ENCODE data around the gene C16orf78. TPM values are rescaled to one million over a fixed set of nuclear protein-coding genes. Genes with fewer than 3 reads are reported as not detected.

The C16orf78 gene
- not detected in 2 replicates for total RNA-seq (ENCODE audit: low replicate concordance)
- long read RNA-seq = 0 reads

DNA sequence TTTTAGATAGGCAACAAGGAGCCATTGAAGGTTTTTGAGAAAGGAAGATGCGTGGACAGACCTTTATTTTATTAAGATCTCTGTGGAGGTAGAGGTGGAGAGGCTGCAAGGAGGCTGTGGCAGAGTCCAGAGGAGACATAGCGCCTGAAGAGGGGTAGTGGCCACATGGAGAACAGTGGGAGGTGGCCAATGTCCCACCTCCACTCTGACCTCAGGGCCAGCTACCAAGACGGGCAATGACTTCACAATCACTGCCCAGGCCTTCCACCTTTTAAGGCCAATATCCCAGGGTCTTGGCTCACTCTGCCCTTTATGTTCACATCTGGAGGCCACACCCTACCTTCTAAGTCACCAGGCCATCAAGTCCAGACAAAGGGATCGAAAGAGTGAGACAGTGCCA is at the start of gene C16orf78:
TSS of gene C16orf78 (plus strand) at position 301 of the 400 bp plus-strand sequence. CDS start 136 bp downstream, outside the sequence.
- H3K4me3 Mint-ChIP-seq = no peak within 1 kb of the TSS
- no peaks in the 10 kb centered on the region for H3K4me1 Mint-ChIP-seq (ENCODE audit: unreplicated experiment)

DNA sequence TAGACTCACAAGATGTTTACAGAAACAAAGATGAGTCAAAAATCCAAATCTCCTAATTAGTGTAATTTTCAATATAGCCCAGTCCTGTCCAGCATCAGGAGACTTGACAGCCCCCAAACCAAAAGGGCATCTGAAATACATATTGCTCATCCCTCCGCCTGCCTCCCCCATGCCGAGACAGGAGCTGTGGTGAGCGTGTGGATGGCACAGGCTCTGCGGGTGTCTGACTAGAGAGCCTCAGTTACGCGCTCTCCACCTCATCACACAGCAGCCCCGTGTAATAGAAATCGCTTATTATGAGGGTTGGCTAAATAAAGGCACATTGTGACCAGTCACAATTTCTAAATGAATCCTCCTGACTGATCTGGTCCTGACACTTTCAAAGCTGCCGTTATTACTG is 48.9 kb upstream of the C16orf78 start:
- Mint-ChIP-seq H3K36me3 (no peaks in the 10 kb centered on the region), H3K4me3 (no peak overlapping the region), H3K27me3 (peaks cover 11% of the 10 kb centered on the region), H3K9me3 (no peaks in the 10 kb centered on the region), H3K4me1 (ENCODE audit: unreplicated experiment) (no peaks in the 10 kb centered on the region), H3K27ac (no peak overlapping the region)
- no peak for DNase-seq (ENCODE audit: extremely low spot score, unreplicated experiment)
- TF ChIP-seq, protein P1, sequence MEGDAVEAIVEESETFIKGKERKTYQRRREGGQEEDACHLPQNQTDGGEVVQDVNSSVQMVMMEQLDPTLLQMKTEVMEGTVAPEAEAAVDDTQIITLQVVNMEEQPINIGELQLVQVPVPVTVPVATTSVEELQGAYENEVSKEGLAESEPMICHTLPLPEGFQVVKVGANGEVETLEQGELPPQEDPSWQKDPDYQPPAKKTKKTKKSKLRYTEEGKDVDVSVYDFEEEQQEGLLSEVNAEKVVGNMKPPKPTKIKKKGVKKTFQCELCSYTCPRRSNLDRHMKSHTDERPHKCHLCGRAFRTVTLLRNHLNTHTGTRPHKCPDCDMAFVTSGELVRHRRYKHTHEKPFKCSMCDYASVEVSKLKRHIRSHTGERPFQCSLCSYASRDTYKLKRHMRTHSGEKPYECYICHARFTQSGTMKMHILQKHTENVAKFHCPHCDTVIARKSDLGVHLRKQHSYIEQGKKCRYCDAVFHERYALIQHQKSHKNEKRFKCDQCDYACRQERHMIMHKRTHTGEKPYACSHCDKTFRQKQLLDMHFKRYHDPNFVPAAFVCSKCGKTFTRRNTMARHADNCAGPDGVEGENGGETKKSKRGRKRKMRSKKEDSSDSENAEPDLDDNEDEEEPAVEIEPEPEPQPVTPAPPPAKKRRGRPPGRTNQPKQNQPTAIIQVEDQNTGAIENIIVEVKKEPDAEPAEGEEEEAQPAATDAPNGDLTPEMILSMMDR (conservative IDR thresholded peaks at IDR 0.05) = no peak

More for the DNA sequence above, at the start of gene C16orf78:
- Mint-ChIP-seq H3K9me3 (no peaks in the 10 kb centered on the region), H3K27ac (no peak within 1 kb of the TSS), H3K36me3 (no peaks in the 10 kb centered on the region), H3K27me3 (peaks cover 7% of the 10 kb centered on the region)
- TF ChIP-seq, protein P1 (conservative IDR thresholded peaks at IDR 0.05) = no peak
- no peak for DNase-seq (ENCODE audit: extremely low spot score, unreplicated experiment)

- H3K9me3 Mint-ChIP-seq = no peaks in the 10 kb centered on the region
- H3K4me1 Mint-ChIP-seq (ENCODE audit: unreplicated experiment) = no peaks in the 10 kb centered on the region
- no peaks in the 10 kb centered on the region for H3K36me3 Mint-ChIP-seq
Measured at GRCh38 chr16:49327466-49327865, 46.1 kb upstream of the C16orf78 start.

GRCh38 chr16:49328325-49328724 is 45.3 kb upstream of the C16orf78 start:
- Mint-ChIP-seq H3K27me3 (peaks cover 18% of the 10 kb centered on the region), H3K27ac (no peak overlapping the region), H3K4me1 (ENCODE audit: unreplicated experiment) (no peaks in the 10 kb centered on the region), H3K36me3 (no peaks in the 10 kb centered on the region), H3K4me3 (no peak overlapping the region), H3K9me3 (no peaks in the 10 kb centered on the region)
- TF ChIP-seq, protein P1 (conservative IDR thresholded peaks at IDR 0.05) = no peak
- DNase-seq (ENCODE audit: extremely low spot score, unreplicated experiment) = no peak

More at GRCh38 chr16:49327466-49327865, 46.1 kb upstream of the C16orf78 start:
- DNase-seq (ENCODE audit: extremely low spot score, unreplicated experiment) = no peak
- Mint-ChIP-seq H3K4me3 (no peak overlapping the region), H3K27me3 (peaks cover 16% of the 10 kb centered on the region), H3K27ac (no peak overlapping the region)
- TF ChIP-seq, protein P1 (conservative IDR thresholded peaks at IDR 0.05) = no peak

GRCh38 chr16:49330562-49331201 is 42.9 kb upstream of the C16orf78 start:
- Mint-ChIP-seq H3K9me3 (no peaks in the 10 kb centered on the region), H3K4me3 (no peak overlapping the region), H3K27me3 (peaks cover 34% of the 10 kb centered on the region), H3K27ac (no peak overlapping the region), H3K36me3 (no peaks in the 10 kb centered on the region), H3K4me1 (ENCODE audit: unreplicated experiment) (no peaks in the 10 kb centered on the region)
- DNase-seq (ENCODE audit: extremely low spot score, unreplicated experiment) = peak; percentile 39
- TF ChIP-seq, protein P1 (conservative IDR thresholded peaks at IDR 0.05) = no peak

All from type B pancreatic cell (in vitro differentiated cells).